Liver (tissue), 9 donors: ENCODE measurements around the gene SLC25A48. TPM values are rescaled to one million over a fixed set of nuclear protein-coding genes. Genes with fewer than 3 reads are reported as not detected.

ENCODE experiments used
- DNase-seq: peaks from one replicate; pipeline ENCODE4 v3.0.0-alpha.2; 2017; ENCODE audit warnings: low spot score
- H3K27ac ChIP-seq, 2 donors: one replicate each; pipeline ENCODE4 v1.7.0; 2013; ENCODE audit warnings: inconsistent platforms in 2 of 2, low read length in 2 of 2, control low read depth in 1 of 2, low read depth in 1 of 2, mild to moderate bottlenecking in 1 of 2
- H3K27me3 ChIP-seq, 4 donors: one replicate each; pipeline versions ENCODE4 v1.6.1 to v1.7.0; 2013; ENCODE audit warnings: low read length in 3 of 4, inconsistent platforms in 1 of 4, mild to moderate bottlenecking in 1 of 4, moderate library complexity in 1 of 4; ENCODE audit not compliant: control insufficient read depth in 4 of 4, insufficient read depth in 4 of 4
- H3K36me3 ChIP-seq, 4 donors: one replicate each; pipeline versions ENCODE4 v1.6.1 to v1.7.0; 2013; ENCODE audit warnings: low read length in 3 of 4, mild to moderate bottlenecking in 3 of 4, low read depth in 1 of 4, moderate library complexity in 1 of 4; ENCODE audit not compliant: control insufficient read depth in 4 of 4, insufficient read depth in 3 of 4
- H3K4me1 ChIP-seq, 4 donors: one replicate each; pipeline versions ENCODE4 v1.6.1 to v1.7.0; 2013; ENCODE audit warnings: low read length in 3 of 4, mild to moderate bottlenecking in 3 of 4, moderate library complexity in 1 of 4; ENCODE audit not compliant: control insufficient read depth in 4 of 4, insufficient read depth in 4 of 4
- H3K4me3 ChIP-seq, 3 donors: one replicate each; pipeline versions ENCODE4 v1.6.1 to v1.7.0; 2013; ENCODE audit warnings: low read length in 3 of 3, control low read depth in 1 of 3, low read depth in 1 of 3, mild to moderate bottlenecking in 1 of 3
- H3K9ac ChIP-seq, 2 donors: one replicate each; pipeline ENCODE4 v1.7.0; 2013; ENCODE audit warnings: low read length in 2 of 2, mild to moderate bottlenecking in 2 of 2, moderate library complexity in 2 of 2, control low read depth in 1 of 2, low read depth in 1 of 2
- H3K9me3 ChIP-seq, 4 donors: one replicate each; pipeline versions ENCODE4 v1.6.1 to v1.7.0; 2013; ENCODE audit warnings: low read length in 3 of 4; ENCODE audit not compliant: control insufficient read depth in 4 of 4
- EGR1 ChIP-seq, 2 donors: IDR thresholded peaks; 2 replicates each; pipeline ENCODE4 v1.6.1; 2016 to 2018; ENCODE audit warnings: antibody characterized with exemption in 2 of 2, low read depth in 2 of 2
- FOXA1 ChIP-seq: IDR thresholded peaks from 2 replicates; pipeline ENCODE4 v1.6.1; 2016; ENCODE audit warnings: antibody characterized with exemption
- FOXA2 ChIP-seq: IDR thresholded peaks from 2 replicates; pipeline ENCODE4 v1.6.1; 2016; ENCODE audit warnings: antibody characterized with exemption
- GABPA ChIP-seq, 2 donors: IDR thresholded peaks in 1 of 2; conservative IDR thresholded peaks in 1 of 2; 2 replicates each; pipeline ENCODE4 v1.6.1; 2016; ENCODE audit warnings: antibody characterized with exemption in 2 of 2, mild to moderate bottlenecking in 1 of 2, moderate library complexity in 1 of 2
- HNF4A ChIP-seq, 2 donors: conservative IDR thresholded peaks; 2 replicates each; pipeline ENCODE4 v1.6.1; 2016; ENCODE audit warnings: antibody characterized with exemption in 2 of 2, mild to moderate bottlenecking in 2 of 2
- HNF4G ChIP-seq: IDR thresholded peaks from 2 replicates; pipeline ENCODE4 v1.6.1; 2016; ENCODE audit warnings: antibody characterized with exemption
- JUND ChIP-seq, 2 donors: IDR thresholded peaks; 2 replicates each; pipeline ENCODE4 v1.6.1; 2016; ENCODE audit warnings: antibody characterized with exemption in 2 of 2
- NR2F2 ChIP-seq: IDR thresholded peaks from 2 replicates; pipeline ENCODE4 v1.6.1; 2016; ENCODE audit warnings: antibody characterized with exemption
- RAD21 ChIP-seq, 2 donors: IDR thresholded peaks; 2 replicates each; pipeline ENCODE4 v1.6.1; 2016; ENCODE audit warnings: antibody characterized with exemption in 2 of 2, mild to moderate bottlenecking in 2 of 2
- RXRA ChIP-seq, 2 donors: IDR thresholded peaks; 2 replicates each; pipeline ENCODE4 v1.6.1; 2017 to 2018; ENCODE audit warnings: antibody characterized with exemption in 2 of 2, mild to moderate bottlenecking in 1 of 2
- SP1 ChIP-seq: IDR thresholded peaks from 2 replicates; pipeline ENCODE4 v1.6.1; 2018; ENCODE audit warnings: antibody characterized with exemption, mild to moderate bottlenecking
- YY1 ChIP-seq: IDR thresholded peaks from 2 replicates; pipeline ENCODE4 v1.6.1; 2016; ENCODE audit warnings: antibody characterized with exemption, mild to moderate bottlenecking
- ZBTB33 ChIP-seq: IDR thresholded peaks from 2 replicates; pipeline ENCODE4 v1.6.1; 2016; ENCODE audit warnings: antibody characterized with exemption
- WGBS: extraction: QIAGEN DNeasy Blood & Tissue Kit; methylation state at CpG from one replicate; pipeline ENCODE4 v1.1.7; 2013; 5-methylcytosine and 5-hydroxymethylcytosine counted together
- polyA plus RNA-seq, 2 donors: library from polyadenylated mRNA; stranded (reverse) in 1 of 2; unstranded in 1 of 2; fragments of 200-250 nt in 1 of 2; fragments of >200 nt in 1 of 2; fragmentation: Nextera tagmentation in 1 of 2; extraction: Ambion mirVana in 1 of 2; gene quantifications; one replicate each; pipeline versions ENCODE4 v1.2.1 to v1.2.3, GENCODE V29; 2013 to 2015
- total RNA-seq, 2 donors: library from RNA; depleted of rRNA; stranded (reverse); fragments of >200 nt; gene quantifications; one replicate each; pipeline ENCODE4 v1.2.3, GENCODE V29; 2014
- TF ChIP-seq, protein P1 (sequence below): IDR thresholded peaks from 2 replicates; pipeline ENCODE4 v1.6.1; 2016; ENCODE audit warnings: antibody characterized with exemption, mild to moderate bottlenecking
- TF ChIP-seq, protein P2 (sequence below): IDR thresholded peaks from 2 replicates; pipeline ENCODE4 v1.6.1; 2016; ENCODE audit warnings: antibody characterized with exemption
- TF ChIP-seq, protein P3 (sequence below): IDR thresholded peaks from 2 replicates; pipeline ENCODE4 v1.6.1; 2016; ENCODE audit warnings: antibody characterized with exemption
- donor health status: healthy.
- donor health status: healthy.
- donor health status: healthy.
- donor health status: healthy.
- donor health status: healthy.

SLC25A48 gene
- total and polyA plus RNA-seq, 4 donors, result 0.24 to 1.1 (median 0.72) TPM

- TF ChIP-seq, protein P1, sequence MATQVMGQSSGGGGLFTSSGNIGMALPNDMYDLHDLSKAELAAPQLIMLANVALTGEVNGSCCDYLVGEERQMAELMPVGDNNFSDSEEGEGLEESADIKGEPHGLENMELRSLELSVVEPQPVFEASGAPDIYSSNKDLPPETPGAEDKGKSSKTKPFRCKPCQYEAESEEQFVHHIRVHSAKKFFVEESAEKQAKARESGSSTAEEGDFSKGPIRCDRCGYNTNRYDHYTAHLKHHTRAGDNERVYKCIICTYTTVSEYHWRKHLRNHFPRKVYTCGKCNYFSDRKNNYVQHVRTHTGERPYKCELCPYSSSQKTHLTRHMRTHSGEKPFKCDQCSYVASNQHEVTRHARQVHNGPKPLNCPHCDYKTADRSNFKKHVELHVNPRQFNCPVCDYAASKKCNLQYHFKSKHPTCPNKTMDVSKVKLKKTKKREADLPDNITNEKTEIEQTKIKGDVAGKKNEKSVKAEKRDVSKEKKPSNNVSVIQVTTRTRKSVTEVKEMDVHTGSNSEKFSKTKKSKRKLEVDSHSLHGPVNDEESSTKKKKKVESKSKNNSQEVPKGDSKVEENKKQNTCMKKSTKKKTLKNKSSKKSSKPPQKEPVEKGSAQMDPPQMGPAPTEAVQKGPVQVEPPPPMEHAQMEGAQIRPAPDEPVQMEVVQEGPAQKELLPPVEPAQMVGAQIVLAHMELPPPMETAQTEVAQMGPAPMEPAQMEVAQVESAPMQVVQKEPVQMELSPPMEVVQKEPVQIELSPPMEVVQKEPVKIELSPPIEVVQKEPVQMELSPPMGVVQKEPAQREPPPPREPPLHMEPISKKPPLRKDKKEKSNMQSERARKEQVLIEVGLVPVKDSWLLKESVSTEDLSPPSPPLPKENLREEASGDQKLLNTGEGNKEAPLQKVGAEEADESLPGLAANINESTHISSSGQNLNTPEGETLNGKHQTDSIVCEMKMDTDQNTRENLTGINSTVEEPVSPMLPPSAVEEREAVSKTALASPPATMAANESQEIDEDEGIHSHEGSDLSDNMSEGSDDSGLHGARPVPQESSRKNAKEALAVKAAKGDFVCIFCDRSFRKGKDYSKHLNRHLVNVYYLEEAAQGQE, result no peak
- TF ChIP-seq NR2F2 (no peak), FOXA1 (no peak), YY1 (no peak), HNF4A (conservative IDR thresholded peaks at IDR 0.05) (no peak), GABPA (IDR thresholded peaks at IDR 0.05 in 1 of 2, conservative IDR thresholded peaks at IDR 0.05 in 1 of 2) (no peak), RAD21 (IDR thresholded peaks at IDR 0.05) (no peak)
These were observed 11.8 kb downstream of the SLC25A48 start (continued) for GRCh38 chr5:135846311-135846710.

GRCh38 chr5:135847976-135848375 lies 13.5 kb downstream of the SLC25A48 start:
- no peaks in the 10 kb centered on the region for H3K27me3 ChIP-seq
- no peak overlapping the region for H3K9ac ChIP-seq
- WGBS, result 65% methylated on average over 1 of the region's 1 CpG
- no peak overlapping the region for H3K4me3 ChIP-seq
- no peaks in the 10 kb centered on the region for H3K36me3 ChIP-seq
- no peak for DNase-seq
- no peaks in the 10 kb centered on the region for H3K9me3 ChIP-seq
- H3K27ac ChIP-seq, result no peak overlapping the region
- TF ChIP-seq, protein P2, sequence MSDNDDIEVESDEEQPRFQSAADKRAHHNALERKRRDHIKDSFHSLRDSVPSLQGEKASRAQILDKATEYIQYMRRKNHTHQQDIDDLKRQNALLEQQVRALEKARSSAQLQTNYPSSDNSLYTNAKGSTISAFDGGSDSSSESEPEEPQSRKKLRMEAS, result no peak
- TF ChIP-seq, protein P1, result no peak
- TF ChIP-seq, protein P3, sequence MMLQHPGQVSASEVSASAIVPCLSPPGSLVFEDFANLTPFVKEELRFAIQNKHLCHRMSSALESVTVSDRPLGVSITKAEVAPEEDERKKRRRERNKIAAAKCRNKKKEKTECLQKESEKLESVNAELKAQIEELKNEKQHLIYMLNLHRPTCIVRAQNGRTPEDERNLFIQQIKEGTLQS, result no peak
- TF ChIP-seq NR2F2, result no peak
- TF ChIP-seq FOXA2, result no peak
- TF ChIP-seq FOXA1, result no peak
- no peak for TF ChIP-seq ZBTB33
- TF ChIP-seq GABPA (IDR thresholded peaks at IDR 0.05 in 1 of 2, conservative IDR thresholded peaks at IDR 0.05 in 1 of 2), result no peak
- no peak for TF ChIP-seq HNF4A (conservative IDR thresholded peaks at IDR 0.05)
- no peak for TF ChIP-seq SP1
- no peak for TF ChIP-seq HNF4G
- TF ChIP-seq EGR1 (IDR thresholded peaks at IDR 0.05; ENCODE audit: low read depth in 2 of 2), result no peak
- no peak for TF ChIP-seq JUND (IDR thresholded peaks at IDR 0.05)
- no peak for TF ChIP-seq YY1
- TF ChIP-seq RXRA (IDR thresholded peaks at IDR 0.05), result no peak
- H3K4me1 ChIP-seq, result no peaks in the 10 kb centered on the region
